B cell (primary cell): Measurements from ENCODE around the gene IFT88. TPM values are rescaled to one million over a fixed set of nuclear protein-coding genes. Genes with fewer than 3 reads are reported as not detected.

ENCODE experiments used
- ATAC-seq: fragments of 200-7000 bp; cut with Tn5 transposase; one replicate; pipeline ENCODE4 v1.10.0; 2021; ENCODE audit warnings: low read depth, mild to moderate bottlenecking, moderate number of reproducible peaks, moderate library complexity
- CTCF ChIA-PET: fragments of 350-600 bp; sonication (Branson Sonifier 250); formaldehyde crosslinking; loops from one replicate; lab custom pipeline; 2021; ENCODE audit warnings: antibody characterized with exemption, inconsistent platforms; lab: Charles Lee
- POLR2A ChIA-PET: fragments of 350-600 bp; sonication (Branson Sonifier 250); formaldehyde crosslinking; loops from one replicate; lab custom pipeline; 2021; ENCODE audit warnings: antibody characterized with exemption; lab: Charles Lee
- DNase-seq: peaks from one replicate; pipeline ENCODE4 v3.0.0; 2013
- H2AFZ ChIP-seq: 2 replicates; pipeline ENCODE4 v1.6.1; 2012; ENCODE audit warnings: mild to moderate bottlenecking, low read depth, low read length; ENCODE audit not compliant: insufficient read depth, poor library complexity, severe bottlenecking
- H3K27ac ChIP-seq, 2 donors: 1 replicate in 1 of 2; 2 replicates in 1 of 2; pipeline ENCODE4 v1.5.1; 2012 to 2013; ENCODE audit warnings: low read length in 2 of 2, mild to moderate bottlenecking in 2 of 2, moderate library complexity in 1 of 2
- H3K27me3 ChIP-seq, 4 experiments: fragments of 200-600 bp in 1 of 4; sonication (generic) in 1 of 4; replicated peaks in 1 of 4; 1 replicate in 2 of 4; 2 replicates in 2 of 4; pipeline versions ENCODE4 v1.6.1 to v1.7.0; 2013 to 2016; ENCODE audit warnings: low read length in 3 of 4, mild to moderate bottlenecking in 2 of 4, mixed read lengths in 1 of 4, moderate library complexity in 1 of 4; ENCODE audit not compliant: insufficient read depth in 4 of 4, control insufficient read depth in 3 of 4; ENCODE audit errors: control extremely low read depth in 1 of 4
- H3K36me3 ChIP-seq, 2 experiments: replicated peaks in 1 of 2; 1 replicate in 1 of 2; 2 replicates in 1 of 2; pipeline versions ENCODE4 v1.6.1 to v1.7.1; 2013; ENCODE audit warnings: low read length in 1 of 2; ENCODE audit not compliant: insufficient read depth in 2 of 2, control insufficient read depth in 1 of 2; ENCODE audit errors: control extremely low read depth in 1 of 2, extremely low read depth in 1 of 2
- H3K4me1 ChIP-seq, 2 donors: fragments of 200-600 bp in 1 of 2; sonication (generic) in 1 of 2; 1 replicate in 1 of 2; 2 replicates in 1 of 2; pipeline versions ENCODE4 v1.5.1 to v1.6.1; 2013 to 2017; ENCODE audit warnings: low read length in 2 of 2; ENCODE audit not compliant: control insufficient read depth in 2 of 2, insufficient read depth in 2 of 2
- H3K4me2 ChIP-seq: replicated peaks from 2 replicates; pipeline ENCODE3; 2012; ENCODE audit warnings: mild to moderate bottlenecking, low read depth, low read length; ENCODE audit not compliant: poor library complexity, severe bottlenecking
- H3K4me3 ChIP-seq, 5 experiments: fragments of 200-600 bp in 1 of 5; sonication (generic) in 1 of 5; 1 replicate in 3 of 5; 2 replicates in 2 of 5; pipeline versions ENCODE4 v1.5.1 to v1.7.0; 2011 to 2016; ENCODE audit warnings: low read length in 4 of 5, mild to moderate bottlenecking in 4 of 5, low read depth in 2 of 5, control low read depth in 1 of 5, moderate library complexity in 1 of 5; ENCODE audit not compliant: insufficient read depth in 1 of 5; ENCODE audit errors: control extremely low read depth in 1 of 5, extremely low read depth in 1 of 5
- H3K79me2 ChIP-seq: fragments of 200-600 bp; sonication (generic); one replicate; pipeline ENCODE4 v1.6.0; 2016; ENCODE audit warnings: low read length; ENCODE audit not compliant: control insufficient read depth, insufficient read depth
- H3K9ac ChIP-seq: fragments of 200-600 bp; sonication (generic); 2 replicates; pipeline ENCODE4 v1.6.1; 2017; ENCODE audit warnings: mild to moderate bottlenecking, low read length, moderate library complexity
- H3K9me3 ChIP-seq, 3 donors: one replicate each; pipeline versions ENCODE4 v1.6.1 to v1.7.1; 2013; ENCODE audit warnings: low read length in 2 of 3; ENCODE audit not compliant: control insufficient read depth in 2 of 3, insufficient read depth in 1 of 3; ENCODE audit errors: control extremely low read depth in 1 of 3
- H4K20me1 ChIP-seq: 2 replicates; pipeline ENCODE4 v1.6.0; 2012; ENCODE audit warnings: mild to moderate bottlenecking, low read length; ENCODE audit not compliant: insufficient read depth, control insufficient read depth, poor library complexity, severe bottlenecking
- H3K27ac Mint-ChIP-seq: one replicate; pipeline ENCODE4 v1.8.0; 2021; ENCODE audit warnings: mixed read lengths
- H3K27me3 Mint-ChIP-seq: one replicate; pipeline ENCODE4 v1.8.0; 2021; ENCODE audit warnings: mixed read lengths
- H3K4me1 Mint-ChIP-seq: one replicate; pipeline ENCODE4 v1.8.0; 2021; ENCODE audit warnings: mixed read lengths
- H3K4me3 Mint-ChIP-seq: one replicate; pipeline ENCODE4 v1.8.0; 2021; ENCODE audit warnings: mixed read lengths
- H3K9me3 Mint-ChIP-seq: one replicate; pipeline ENCODE4 v1.8.0; 2022; ENCODE audit warnings: mixed read lengths; ENCODE audit not compliant: insufficient read depth
- CTCF ChIP-seq: fragments of 200-600 bp; IDR thresholded peaks from one replicate; pipeline ENCODE4 v1.8.0; 2022; ENCODE audit warnings: antibody characterized with exemption, mild to moderate bottlenecking
- EZH2 ChIP-seq: IDR thresholded peaks from 2 replicates; pipeline ENCODE4 v1.6.1; 2012; ENCODE audit warnings: borderline replicate concordance, low read depth, mild to moderate bottlenecking, moderate library complexity, low read length; ENCODE audit not compliant: insufficient read depth, poor library complexity, severe bottlenecking
- WGBS: methylation state at CpG from one replicate; pipeline ENCODE4 v1.1.5; 2013; ENCODE audit warnings: missing lambda C conversion rate; ENCODE audit not compliant: insufficient coverage; 5-methylcytosine and 5-hydroxymethylcytosine counted together
- intact Hi-C: fragments of 100-400 bp; cut with micrococcal nuclease; formaldehyde crosslinking; loops from one replicate; pipeline ENCODE4 v1.10.0; 2022
- polyA plus RNA-seq: library from polyadenylated mRNA; depleted of rRNA; stranded (reverse); fragments of >200 nt; gene quantifications from 2 replicates; pipeline ENCODE4 v1.2.3, GENCODE V29; 2012
- total RNA-seq, 2 donors: library from RNA; stranded (reverse); fragments of 120-200 nt in 1 of 2; gene quantifications; 1 replicate in 1 of 2; 2 replicates in 1 of 2; pipeline versions ENCODE4 v1.2.3 to v1.2.4, GENCODE V29; 2013 to 2022

IFT88 gene
- total and polyA plus RNA-seq, 2 donors (not counting 1 experiment from before 2014, with no cell fraction given): 8.0 to 23.3 TPM

- Histone ChIP-seq H3K27me3 (no peaks in the 10 kb centered on the region), H3K27ac (no peak overlapping the region), H4K20me1 (no peaks in the 10 kb centered on the region), H3K79me2 (no peaks in the 10 kb centered on the region), H3K4me3 (no peak overlapping the region), H3K36me3 (peaks cover under 1 to 6% of the 10 kb centered on the region in 2 experiments), H3K9ac (no peak overlapping the region), H3K4me2 (no peak overlapping the region), H3K9me3 (no peaks in the 10 kb centered on the region), H3K4me1 (no peaks in the 10 kb centered on the region), H2AFZ (no peak overlapping the region)
- DNase-seq (no peak), ATAC-seq (no peak)
- H3K27me3 Mint-ChIP-seq: no peaks in the 10 kb centered on the region
- no peaks in the 10 kb centered on the region for H3K9me3 Mint-ChIP-seq
- TF ChIP-seq CTCF (no peak), EZH2 (no peak)
- ChIA-PET CTCF (interaction anchor here (0.6 kb wide), 1 partner anchor 332 kb away, joined by 3 read pairs; no protein-coding TSS in a partner anchor), POLR2A (no interaction called here)
- no peak overlapping the region for H3K4me3 Mint-ChIP-seq
- H3K27ac Mint-ChIP-seq: no peak overlapping the region
- WGBS: no CpG with 5 or more reads among the region's 4 CpGs
- H3K4me1 Mint-ChIP-seq: no peaks in the 10 kb centered on the region
- intact Hi-C loops: no loop called here
Observed at GRCh38 chr13:20592606-20593005, 25.6 kb downstream of the IFT88 start.

GRCh38 chr13:20594280-20594679, 27.3 kb downstream of the IFT88 start:
- H3K79me2 ChIP-seq: no peaks in the 10 kb centered on the region
- Mint-ChIP-seq H3K4me3 (no peak overlapping the region), H3K27me3 (no peaks in the 10 kb centered on the region), H3K9me3 (no peaks in the 10 kb centered on the region), H3K4me1 (no peaks in the 10 kb centered on the region), H3K27ac (no peak overlapping the region)
- ATAC-seq (no peak), DNase-seq (no peak)
- H3K4me1 ChIP-seq: no peaks in the 10 kb centered on the region
- CTCF ChIA-PET: no interaction called here
- H3K9ac ChIP-seq: no peak overlapping the region
- H3K36me3 ChIP-seq: peaks cover 0 to 2% of the 10 kb centered on the region in 2 experiments
- no peaks in the 10 kb centered on the region for H4K20me1 ChIP-seq
- H3K27me3 ChIP-seq: no peaks in the 10 kb centered on the region
- H3K27ac ChIP-seq: no peak overlapping the region
- 90% methylated on average over 1 of the region's 2 CpGs for WGBS
- no peak overlapping the region for H3K4me2 ChIP-seq
- TF ChIP-seq EZH2 (no peak), CTCF (no peak)
- no peak overlapping the region for H2AFZ ChIP-seq
- intact Hi-C loops: no loop called here
- H3K4me3 ChIP-seq: no peak overlapping the region
- no peaks in the 10 kb centered on the region for H3K9me3 ChIP-seq
- POLR2A ChIA-PET: no interaction called here
